GM19452 (cell line): Measurements from ENCODE around the gene DNAH5.
"Not testable (repeated sequence)": the region's sequence is repeated elsewhere in the genome, so short reads cannot be mapped to it uniquely, and the experiment has no call there.

Experiments used
- ATAC-seq: cut with Tn5 transposase; IDR thresholded peaks from one replicate; pipeline ENCODE4 v1.9.1; 2021; ENCODE audit not compliant: unreplicated experiment

Gene DNAH5, protein sequence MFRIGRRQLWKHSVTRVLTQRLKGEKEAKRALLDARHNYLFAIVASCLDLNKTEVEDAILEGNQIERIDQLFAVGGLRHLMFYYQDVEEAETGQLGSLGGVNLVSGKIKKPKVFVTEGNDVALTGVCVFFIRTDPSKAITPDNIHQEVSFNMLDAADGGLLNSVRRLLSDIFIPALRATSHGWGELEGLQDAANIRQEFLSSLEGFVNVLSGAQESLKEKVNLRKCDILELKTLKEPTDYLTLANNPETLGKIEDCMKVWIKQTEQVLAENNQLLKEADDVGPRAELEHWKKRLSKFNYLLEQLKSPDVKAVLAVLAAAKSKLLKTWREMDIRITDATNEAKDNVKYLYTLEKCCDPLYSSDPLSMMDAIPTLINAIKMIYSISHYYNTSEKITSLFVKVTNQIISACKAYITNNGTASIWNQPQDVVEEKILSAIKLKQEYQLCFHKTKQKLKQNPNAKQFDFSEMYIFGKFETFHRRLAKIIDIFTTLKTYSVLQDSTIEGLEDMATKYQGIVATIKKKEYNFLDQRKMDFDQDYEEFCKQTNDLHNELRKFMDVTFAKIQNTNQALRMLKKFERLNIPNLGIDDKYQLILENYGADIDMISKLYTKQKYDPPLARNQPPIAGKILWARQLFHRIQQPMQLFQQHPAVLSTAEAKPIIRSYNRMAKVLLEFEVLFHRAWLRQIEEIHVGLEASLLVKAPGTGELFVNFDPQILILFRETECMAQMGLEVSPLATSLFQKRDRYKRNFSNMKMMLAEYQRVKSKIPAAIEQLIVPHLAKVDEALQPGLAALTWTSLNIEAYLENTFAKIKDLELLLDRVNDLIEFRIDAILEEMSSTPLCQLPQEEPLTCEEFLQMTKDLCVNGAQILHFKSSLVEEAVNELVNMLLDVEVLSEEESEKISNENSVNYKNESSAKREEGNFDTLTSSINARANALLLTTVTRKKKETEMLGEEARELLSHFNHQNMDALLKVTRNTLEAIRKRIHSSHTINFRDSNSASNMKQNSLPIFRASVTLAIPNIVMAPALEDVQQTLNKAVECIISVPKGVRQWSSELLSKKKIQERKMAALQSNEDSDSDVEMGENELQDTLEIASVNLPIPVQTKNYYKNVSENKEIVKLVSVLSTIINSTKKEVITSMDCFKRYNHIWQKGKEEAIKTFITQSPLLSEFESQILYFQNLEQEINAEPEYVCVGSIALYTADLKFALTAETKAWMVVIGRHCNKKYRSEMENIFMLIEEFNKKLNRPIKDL (N-terminal part only)

DNA sequence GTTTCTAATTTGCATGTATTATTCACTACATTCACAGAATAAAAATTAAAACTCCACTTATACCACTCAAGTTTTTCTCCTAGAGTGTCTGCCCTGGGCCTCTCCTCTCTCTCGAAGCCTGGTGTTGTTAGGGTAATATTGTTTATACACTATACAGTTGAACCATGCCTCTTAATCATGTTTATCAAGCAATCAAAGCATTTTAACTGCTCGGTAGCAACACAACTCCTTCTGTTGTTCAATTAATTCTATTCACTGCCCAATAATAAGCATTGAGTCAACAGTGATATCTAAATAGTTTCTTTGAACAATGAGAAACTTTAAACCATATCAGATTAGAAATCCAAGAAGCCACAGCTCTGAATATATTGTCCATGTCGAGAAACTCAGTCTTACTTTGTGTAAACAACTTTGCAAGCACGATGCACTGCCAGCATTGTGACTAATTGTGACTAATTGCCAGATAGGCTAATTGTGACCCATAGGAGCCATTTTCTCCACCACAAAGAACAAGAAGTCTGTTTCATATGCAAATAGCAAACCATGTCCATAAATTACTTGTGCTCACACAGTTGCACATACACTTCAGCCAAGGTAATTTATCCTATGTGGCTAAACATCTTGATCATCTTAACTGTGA lies at the start of gene DNAH5:
Gene DNAH5 (minus strand): TSS at position 129 of the 640 bp plus-strand sequence. CDS start 250 bp downstream, outside the sequence.
- ATAC-seq = no peak

DNA sequence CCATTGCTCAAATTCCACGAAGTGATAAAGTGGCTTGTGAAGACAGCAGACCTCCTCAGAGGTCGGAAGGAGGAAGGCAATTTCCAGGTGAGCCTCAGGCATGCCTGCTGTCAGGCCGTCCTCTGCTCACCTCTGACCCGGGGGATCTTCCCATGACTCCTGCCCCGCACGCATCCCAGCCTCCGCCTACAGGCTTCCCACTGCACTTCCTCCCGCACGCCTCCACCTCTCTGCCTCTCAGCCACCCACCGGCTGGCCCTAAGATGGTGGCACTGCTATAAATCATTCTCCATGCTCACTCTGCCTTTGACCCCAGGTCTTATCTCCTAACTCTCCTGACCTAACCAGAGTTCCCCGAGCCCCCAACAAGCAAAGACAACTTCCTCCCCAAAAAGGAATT lies 49.4 kb upstream of the DNAH5 start:
- ATAC-seq = no peak

DNA sequence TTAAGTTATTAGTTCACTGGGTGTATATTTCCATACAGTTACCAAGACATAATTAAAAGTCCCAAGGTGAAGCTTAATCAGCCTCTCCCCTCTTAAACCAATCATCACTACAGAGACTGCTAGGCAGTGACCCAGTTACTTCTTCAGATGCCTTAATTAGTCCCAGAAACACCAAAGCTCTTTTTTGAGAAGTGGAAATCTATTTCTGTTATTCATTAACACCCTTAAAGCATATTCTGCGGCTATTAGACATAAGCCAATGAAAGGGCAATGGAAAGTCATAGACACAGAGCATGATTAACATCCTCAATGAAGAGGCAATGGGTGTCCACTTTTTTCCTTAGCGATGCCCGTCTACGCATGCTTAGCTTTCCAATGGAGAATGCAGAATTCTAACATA lies 48.3 kb upstream of the DNAH5 start:
- no peak for ATAC-seq

DNA sequence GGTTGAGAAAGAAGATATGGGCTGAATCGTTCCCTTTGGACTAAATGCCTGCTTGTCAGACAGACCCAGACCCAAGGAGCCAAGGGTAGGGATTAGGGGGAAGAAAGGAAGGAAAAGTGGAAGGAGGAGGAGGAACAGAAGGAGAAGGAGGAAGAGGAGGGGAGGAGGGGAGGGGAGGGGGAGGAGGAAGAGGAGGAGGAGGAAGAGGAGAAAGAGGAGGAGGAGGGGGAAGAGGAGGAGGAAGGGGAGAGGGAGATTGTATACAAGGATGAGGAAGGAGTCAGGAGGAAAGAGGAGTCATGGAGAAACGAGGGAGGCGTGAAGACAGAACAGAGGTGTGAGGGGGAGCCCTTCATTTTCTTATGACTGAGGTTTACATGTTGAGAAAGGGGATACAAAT lies 46.9 kb upstream of the DNAH5 start:
- no peak for ATAC-seq

DNA sequence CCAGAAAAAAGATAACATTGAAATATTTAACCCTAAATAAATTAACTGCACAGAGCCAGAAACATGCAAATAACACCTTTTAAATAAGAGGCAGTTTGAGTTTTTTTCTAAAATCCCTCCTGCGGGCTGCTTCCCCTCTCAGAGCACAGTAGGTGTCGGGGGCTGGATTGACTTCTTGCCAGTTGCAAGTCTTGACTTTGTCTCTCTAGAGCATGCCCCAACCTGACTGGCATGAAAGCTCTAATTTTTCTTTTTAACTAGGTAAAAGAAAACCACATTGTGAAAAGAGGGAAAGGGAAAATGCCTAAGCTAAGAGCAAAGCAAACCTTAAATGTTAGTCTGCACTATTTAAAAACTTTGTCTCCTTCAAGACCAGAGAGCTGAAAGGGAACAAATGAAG lies 46.4 kb upstream of the DNAH5 start:
- ATAC-seq = no peak

DNA sequence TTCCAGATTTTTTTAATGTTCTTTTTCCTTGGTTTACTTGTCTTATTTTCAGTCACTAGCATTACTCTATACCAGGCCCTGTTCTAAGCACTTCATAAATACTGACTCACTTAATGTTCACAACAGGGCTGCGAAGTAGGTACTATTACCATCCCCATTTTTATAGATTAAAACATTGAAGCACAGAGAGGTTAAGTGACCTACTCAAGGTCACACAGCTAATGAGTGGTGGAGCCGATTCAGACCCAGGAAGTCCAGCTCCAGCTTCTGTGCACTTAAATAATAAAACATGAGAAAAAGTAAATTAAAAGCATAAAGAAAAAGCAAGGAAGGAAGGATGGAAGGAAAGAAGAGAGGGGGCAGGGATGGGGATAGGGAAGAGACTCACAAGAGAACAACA lies 45.3 kb upstream of the DNAH5 start:
- no peak for ATAC-seq

DNA sequence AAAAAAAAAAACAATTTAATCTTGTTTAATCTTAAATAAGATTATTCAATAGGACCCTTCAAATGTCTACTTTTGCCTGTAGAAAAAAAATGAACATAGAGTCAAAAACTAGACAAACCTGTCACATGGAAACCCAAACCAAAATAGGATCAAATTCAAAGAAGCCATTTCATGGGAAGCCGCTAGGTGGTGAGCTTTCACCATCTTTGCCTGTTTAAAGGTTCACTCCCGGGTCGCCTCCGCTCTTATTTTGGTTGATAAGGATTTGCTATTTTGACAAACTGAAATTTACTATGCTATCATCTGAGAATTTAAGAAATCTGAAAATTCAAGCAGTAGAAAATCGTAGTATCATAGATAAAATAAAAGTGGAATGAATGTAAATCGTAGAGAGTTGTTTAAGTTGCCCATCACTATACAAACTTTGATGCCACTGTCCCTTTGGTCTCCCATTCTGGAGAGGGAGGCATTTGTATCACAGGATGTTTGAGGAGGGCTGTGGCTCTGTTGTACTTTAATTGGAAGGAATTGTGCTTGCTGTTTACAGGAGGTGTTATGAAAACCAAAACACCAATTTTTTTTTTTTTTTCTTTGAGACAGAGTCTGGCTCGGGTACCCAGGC lies 43.5 kb upstream of the DNAH5 start:
- peak; percentile 78 for ATAC-seq

DNA sequence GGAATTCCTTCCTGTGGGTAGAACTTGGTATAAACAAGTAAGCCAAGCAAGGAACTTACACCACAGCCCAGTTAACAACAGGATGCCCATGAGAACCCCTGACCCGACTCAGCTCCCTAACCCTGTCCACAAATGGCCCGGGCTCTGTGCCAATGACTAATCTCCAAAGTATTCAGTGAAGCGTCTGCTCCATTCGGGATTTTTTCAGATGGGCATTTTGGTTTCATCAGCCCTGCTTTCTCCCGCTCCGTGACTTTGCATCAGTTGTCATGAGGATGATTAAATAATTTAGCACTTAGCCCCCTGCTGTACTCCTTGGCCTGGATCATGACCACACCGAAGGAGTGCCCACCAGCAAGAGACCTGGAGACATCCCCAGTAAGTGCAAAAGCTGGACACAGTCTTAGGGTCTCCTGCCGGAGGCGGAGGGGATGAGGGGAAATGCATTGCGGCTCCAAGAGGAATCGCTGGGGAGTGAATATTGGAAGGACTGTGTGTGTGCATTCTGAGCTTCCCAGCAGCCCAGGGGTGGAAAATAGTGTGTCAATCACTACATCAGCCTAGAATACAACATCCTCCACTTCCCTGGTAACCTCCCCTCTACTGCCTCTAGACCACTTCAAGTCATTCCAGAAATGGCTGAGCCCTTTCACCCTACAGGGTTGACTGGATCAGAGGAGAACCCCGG lies 41.4 kb upstream of the DNAH5 start:
- no peak for ATAC-seq

DNA sequence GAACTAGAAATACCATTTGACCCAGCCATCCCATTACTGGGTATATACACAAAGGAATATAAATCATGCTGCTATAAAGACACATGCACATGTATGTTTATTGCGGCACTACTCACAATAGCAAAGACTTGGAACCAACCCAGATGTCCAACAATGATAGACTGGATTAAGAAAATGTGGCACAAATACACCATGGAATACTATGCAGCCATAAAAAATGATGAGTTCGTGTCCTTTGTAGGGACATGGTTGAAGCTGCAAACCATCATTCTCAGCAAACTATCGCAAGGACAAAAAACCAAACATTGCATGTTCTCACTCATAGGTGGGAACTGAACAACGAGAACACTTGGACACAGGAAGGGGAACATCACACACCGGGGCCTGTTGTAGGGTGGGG lies 40.4 kb upstream of the DNAH5 start:
- ATAC-seq = not testable (repeated sequence)

DNA sequence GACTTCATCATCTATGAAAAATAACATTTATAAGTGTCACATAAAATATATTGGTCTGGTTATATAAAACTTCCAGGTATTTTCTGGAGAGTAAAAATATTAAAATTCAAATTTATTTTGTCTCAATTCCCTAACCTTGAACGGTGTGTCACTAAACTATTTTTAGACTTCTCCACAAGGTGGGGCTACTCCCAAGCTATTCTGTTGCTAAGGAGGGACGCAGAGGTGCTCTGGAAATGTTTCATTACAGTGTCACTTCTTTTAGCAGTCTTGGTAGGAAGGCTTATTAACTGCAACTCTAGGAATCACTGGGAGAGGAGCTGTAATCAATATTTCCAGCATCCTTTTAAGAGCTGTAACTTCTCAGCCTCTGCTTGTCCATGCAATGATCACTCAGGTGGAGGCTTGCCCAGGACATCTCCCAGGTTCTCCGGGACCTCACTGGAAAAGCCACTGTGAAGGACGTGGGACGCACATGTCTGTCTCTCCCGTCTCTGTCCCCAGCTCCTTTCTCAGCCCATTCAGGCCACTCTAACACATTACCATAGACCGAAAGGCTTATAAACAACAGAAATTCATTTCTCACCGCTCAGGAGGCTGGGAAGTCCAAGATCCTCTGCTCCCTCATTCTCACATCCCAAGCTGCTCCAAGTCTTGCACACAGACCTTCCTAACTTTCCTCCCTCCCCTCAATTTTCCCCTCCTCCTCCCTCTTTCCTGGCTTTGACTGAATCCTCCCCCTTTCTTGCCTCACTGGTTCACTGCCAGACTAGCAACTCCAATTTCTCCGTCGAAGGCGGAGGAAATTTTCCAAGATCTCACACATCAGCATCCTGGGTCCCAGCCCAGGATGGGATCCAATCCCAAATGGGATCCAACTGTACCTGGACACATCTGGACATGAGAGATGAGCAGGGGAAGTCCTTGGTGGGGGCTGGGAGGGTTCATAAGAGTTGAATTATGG lies 32.7 kb upstream of the DNAH5 start:
- no peak for ATAC-seq

DNA sequence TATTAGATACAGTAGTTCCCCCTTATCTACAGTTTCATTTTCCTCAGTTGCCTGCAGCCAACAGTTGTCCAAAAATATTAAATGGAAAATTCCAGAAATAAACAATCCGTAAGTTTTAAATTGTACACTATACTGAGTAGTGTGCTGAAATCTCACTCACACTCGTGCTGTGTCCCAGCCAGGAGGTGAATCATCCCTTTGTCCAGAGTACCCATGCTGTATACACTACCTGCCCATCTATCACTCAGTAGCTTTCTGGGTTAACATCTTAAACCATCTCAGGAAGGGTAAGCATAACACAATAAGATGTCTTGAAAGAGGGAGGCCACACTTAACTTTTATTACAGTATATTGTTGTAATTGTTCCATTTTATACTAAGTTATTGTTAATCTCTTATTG lies 31.7 kb upstream of the DNAH5 start:
- ATAC-seq = no peak

DNA sequence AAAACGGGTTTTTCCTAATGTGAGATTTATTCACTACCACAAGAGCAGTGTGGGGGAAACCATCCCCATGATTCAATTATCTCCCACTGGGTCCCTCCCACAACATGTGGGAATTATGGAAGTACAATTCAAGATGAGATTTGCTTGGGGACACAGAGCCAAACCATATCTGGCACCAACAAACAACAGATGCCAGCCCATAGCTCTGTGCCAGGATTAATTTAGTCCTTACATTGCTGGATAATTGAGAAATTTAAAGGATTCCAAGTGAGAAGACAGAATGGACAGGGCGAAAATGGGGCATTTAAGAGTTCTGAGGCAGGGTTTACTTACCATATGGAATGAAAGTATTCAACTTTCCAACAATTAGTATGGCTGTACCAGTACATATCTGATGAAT lies 30.8 kb upstream of the DNAH5 start:
- no peak for ATAC-seq

DNA sequence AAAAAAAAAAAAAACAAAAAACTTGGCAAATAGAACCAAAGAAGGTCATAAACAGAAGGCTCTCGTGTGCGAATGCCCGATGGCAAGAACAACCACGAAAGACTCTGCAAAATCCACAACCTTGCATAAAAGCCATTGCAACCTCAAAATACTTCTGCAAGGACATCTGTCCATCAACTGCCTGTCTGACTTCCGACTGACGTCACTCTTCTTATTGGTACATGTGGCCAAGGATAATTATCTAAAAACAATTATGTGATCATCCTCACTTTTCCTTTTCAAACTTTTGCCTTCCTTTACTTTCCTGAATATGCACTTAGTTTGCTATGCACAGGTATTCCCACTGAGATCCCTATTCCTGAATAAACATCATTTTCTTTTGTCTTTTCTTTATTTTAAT lies 29.2 kb upstream of the DNAH5 start:
- no peak for ATAC-seq

DNA sequence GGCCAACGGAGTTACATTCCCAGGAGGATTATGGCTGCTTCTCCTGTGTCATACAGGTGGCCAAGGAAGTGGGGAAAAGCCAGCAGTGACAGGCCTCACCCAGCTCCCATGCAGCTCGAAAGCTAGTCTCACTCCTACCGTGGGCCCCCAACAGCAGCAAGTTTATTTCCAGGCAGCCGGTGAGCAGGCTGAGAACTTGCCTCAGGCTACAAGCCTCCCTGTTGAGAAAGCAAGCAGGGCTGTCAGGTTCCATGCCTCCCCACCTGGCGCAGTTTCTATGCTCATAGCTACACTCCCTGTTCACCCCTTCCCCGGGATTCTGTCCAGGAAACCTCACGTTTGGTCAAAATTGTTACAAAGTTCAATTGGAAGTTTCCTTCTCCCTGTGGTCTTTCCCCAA lies 27.5 kb upstream of the DNAH5 start:
- no peak for ATAC-seq

DNA sequence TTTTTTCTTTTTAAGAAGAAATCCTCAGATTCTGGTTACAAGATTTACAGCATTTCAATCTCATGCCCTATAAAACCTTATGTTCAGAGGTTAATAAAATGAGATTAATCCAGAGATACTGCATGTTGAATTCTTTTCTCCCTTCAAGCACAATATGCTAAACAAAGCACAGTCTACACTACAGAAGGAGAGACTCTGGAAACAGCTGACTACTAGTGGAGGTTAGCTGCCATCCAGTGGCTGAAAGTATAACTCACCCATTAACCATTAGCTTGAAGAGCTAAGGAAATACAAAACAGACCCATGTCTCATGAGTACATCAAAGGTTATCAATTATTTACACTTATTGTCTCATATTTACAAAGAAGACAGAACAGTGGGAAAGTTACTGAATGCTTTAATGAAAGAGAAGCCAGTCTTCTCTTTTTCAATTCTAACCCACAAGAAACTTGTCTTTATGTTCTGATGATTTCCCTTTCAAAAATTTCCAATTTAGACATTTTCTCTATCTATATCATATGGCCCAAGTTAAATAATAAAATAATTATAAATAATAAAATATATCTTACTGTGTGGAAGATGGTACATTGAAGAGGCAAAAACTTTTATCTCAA lies 12.7 kb upstream of the DNAH5 start:
- ATAC-seq = peak; percentile 95

DNA sequence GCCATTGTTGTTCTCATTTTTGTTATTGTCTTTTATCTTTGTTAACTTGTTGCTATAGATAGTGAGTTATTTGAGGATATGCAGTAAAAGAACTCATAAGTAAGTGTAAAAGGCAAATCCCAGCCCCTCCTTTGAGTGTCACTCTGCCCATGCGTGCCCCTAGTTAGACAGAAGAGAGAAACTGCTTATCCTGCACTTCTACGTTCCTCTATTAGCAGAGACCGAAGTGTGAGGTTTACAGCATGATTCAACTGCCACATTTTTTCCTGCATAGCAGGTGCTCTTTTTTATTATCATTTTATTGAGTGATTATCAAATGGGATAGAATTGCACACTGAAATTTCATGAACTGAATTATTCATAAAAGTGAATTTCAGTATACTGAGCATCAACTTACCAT lies 12.0 kb upstream of the DNAH5 start:
- ATAC-seq = no peak

DNA sequence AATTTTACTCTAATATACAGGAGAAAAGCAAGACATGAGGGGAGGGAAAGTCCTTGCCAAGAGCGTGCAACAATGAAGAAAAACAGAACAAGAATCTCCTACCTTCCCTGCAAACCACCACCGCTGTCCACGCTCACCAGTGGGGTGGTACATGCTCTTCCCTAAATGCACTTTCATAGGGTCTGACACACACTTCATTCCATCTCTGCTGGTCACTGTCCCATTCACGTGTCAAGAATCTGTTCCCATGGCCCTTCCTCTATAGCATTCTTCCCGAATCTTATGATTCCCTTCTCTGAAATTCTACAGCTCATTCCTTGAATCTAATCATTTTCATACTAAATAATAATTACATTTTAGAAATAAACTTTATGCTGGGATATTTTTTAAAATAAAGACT lies 11.4 kb upstream of the DNAH5 start:
- ATAC-seq = no peak

DNA sequence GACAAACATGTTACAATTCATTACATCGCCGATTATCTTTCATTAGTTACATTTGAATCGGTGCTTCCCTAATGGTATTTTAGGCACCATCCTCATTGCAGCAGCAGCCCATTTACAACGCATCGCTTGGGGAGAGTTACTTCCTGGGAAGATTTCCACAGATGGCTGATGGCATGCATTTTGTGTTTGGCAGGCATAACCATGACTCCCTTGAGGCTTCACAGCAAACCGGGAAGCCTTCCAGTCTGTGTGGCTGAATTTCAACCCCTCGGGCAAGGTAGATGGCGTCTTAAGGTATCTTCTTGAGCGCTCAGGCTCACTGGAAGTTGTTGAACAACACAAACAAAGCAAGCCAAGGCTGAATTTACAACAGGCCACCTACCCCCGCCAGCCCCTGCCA lies 1.6 kb upstream of the DNAH5 start:
- ATAC-seq = no peak
